HG03066 (cell line): ENCODE data around the gene SMOC1.

Experiments
- ATAC-seq: cut with Tn5 transposase; IDR thresholded peaks from one replicate; pipeline ENCODE4 v1.9.1; 2021; ENCODE audit warnings: low read depth; ENCODE audit not compliant: unreplicated experiment

SMOC1 gene

DNA sequence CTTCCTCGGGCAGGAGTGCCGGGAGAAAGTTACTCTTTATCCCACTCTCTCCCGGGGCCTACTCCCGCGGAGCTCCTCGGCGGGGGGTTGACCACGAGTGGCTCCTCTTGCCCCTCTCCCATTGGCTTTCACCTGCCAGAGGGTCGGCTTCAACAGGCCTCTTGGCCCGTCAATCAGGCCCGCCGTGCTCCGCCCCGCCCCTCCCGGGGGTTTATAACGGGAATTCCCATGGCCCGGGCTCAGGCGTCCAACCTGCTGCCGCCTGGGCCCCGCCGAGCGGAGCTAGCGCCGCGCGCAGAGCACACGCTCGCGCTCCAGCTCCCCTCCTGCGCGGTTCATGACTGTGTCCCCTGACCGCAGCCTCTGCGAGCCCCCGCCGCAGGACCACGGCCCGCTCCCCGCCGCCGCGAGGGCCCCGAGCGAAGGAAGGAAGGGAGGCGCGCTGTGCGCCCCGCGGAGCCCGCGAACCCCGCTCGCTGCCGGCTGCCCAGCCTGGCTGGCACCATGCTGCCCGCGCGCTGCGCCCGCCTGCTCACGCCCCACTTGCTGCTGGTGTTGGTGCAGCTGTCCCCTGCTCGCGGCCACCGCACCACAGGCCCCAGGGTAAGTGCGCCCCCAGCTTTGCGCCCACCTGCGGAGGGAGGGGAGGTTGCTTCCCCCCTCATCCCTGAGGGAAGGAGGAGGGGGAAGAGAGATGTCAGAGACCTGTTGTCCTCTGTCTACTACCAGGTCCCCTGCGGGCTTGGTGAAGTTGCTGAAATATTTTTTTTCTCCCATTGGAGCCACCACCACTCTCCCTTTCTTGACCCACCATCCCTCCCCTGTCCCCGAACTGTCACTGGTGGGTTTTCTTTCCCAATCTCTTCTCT lies at the start of gene SMOC1:
Gene SMOC1, plus strand, starts transcription at position 242 of the 869 bp plus-strand sequence. Its CDS starts 263 bp downstream, at position 505.
- no peak for ATAC-seq

DNA sequence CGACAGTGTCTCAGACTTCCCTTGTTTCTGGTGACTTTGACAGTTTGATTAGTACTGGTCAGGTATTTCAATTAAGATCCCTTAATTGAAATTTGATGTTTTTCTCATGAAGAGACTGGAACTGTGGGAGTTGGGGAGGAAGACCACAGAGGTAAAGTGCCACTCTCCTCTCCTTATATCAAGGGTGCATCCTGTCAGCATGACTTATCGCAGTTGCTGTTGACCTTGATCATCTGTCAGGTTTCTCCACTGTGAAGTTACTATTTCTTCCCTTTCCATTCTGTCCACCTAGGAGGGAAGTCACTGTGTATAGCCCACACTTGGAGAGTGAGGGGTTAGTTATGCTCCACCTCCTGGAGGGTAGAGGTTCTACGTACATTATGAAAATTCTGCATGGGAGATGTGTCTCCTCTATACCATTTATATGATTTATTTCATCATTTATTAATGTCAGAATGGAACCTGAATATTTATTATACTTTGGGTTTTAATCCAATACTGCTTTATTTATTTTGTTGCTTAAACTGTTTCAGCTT lies 40.3 kb upstream of the SMOC1 start:
- ATAC-seq: no peak

DNA sequence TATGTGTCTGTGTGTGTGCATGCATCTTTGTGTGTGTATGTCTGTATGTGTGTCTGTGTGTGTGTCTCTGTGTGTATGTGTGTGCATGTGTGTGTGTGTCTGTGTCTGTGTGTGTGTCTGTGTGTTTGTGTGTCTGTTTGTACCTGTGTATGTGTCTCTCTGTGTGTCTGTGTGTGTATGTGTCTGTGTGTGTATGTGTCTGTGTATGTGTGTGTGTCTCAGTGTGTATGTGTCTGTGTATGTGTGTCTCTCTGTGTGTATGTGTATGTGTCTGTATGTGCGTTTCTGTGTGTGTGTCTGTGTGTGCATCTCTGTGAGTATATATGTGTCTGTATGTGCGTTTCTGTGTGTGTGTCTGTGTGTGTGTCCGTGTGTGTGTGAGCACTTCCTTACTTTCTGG lies 39.6 kb upstream of the SMOC1 start:
- ATAC-seq: no peak

DNA sequence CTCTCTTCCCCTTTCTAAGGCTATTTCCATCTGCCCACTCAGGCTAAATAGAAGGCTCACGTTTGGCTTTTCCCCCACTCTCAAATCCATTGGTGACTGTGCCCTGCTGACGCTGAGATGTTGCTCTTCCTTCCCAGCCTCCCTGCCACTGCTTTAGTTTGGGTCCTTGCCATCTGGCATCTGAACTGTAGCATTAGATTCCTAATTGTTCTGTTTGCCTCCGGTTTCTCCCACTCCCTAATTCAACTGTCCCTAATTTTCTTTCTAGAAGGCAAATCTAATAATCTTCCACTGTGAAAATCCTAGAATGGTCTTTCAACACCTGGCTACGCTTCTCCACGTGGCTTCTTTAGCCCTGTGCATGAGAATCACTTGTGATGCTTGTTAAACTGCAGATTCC lies 37.6 kb upstream of the SMOC1 start:
- no peak for ATAC-seq

DNA sequence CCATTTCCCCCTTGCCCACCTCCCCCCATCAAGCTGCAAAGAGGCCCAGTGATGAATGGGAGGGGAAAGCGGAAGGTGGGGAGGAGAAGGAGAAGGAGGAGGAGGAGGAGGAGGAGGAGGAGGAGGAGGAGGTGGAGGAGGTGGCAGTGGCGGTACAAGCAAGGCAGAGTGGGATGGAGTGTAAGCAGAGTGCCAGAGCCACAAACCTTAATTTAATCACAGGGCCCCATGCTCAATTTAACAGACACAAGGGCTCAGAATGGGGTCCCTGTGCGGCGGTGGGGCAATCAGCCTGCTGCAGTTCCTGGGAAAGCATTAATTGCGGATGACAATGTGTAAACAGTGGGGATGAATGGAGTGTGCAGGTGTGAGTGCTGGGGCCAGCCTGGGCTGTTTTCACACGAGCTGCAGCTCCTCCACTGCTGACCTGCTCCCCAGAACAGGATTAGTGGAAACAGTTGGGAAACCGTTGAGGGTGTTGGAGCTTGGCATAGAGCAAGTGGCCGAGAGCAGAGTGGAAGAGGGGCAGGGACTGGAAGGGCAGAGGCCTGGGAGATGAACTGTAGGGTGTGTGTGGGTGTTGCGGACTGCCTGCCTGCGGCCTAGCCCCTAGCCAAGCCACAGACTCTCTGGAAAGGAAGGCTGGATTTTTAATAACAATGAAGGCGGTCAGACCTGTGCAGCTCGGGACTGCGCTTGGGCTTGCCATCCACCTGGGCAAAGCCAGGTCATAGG lies 36.4 kb upstream of the SMOC1 start:
- ATAC-seq: no peak

- no peak for ATAC-seq
Observed at GRCh38 chr14:69844171-69844570, 35.0 kb upstream of the SMOC1 start.

DNA sequence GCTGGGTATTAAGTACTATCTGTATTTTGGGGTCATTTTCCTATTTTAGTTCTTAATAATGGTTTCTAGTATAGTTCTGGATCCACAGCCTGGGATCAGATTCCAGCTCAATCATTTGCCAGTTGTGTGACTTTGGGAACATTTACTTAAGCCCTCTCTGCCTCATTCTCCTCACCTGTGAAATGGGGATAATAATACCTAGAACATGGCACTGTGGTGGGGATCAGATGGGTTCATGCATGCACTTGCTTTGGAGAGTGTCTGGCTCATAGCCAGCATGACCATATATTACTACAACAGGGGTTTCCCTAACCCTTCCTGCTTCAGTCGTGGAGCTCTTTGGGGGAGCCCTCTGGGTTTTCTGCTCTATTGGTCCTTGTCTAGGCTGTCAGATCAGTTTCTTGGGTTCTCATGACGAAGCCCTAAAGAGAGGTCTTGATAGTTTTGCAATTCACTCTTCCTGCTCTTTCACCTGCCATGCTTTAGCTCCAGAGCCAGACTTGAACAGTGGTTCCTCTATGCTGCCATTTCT lies 34.1 kb upstream of the SMOC1 start:
- ATAC-seq: no peak

GRCh38 chr14:69845787-69846186 lies 33.4 kb upstream of the SMOC1 start:
- ATAC-seq: no peak

GRCh38 chr14:69848156-69848555 lies 31.1 kb upstream of the SMOC1 start:
- no peak for ATAC-seq

DNA sequence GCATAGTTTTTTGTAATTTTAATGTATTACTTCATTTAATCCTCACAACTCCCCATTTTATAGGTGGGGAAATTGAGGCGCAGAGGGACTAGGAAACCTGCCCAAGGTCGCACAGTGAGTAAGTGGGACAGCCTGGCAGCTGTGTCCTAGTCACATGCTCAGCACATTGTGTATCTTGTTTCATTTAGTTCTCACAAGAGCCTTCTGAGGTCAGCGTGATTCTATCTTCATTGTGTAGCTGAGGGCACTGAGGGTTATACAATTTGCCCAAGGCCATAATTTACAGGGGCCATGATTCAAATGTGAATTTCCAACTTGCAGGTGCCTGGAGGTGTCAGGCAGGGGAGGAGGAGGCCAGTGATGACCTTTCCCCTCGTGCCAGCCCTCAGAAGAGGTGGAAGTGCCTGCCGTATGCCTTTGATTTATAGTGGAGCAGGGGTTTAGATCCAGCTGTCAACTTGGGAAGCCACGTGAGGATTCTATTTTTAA lies 30.3 kb upstream of the SMOC1 start:
- no peak for ATAC-seq

DNA sequence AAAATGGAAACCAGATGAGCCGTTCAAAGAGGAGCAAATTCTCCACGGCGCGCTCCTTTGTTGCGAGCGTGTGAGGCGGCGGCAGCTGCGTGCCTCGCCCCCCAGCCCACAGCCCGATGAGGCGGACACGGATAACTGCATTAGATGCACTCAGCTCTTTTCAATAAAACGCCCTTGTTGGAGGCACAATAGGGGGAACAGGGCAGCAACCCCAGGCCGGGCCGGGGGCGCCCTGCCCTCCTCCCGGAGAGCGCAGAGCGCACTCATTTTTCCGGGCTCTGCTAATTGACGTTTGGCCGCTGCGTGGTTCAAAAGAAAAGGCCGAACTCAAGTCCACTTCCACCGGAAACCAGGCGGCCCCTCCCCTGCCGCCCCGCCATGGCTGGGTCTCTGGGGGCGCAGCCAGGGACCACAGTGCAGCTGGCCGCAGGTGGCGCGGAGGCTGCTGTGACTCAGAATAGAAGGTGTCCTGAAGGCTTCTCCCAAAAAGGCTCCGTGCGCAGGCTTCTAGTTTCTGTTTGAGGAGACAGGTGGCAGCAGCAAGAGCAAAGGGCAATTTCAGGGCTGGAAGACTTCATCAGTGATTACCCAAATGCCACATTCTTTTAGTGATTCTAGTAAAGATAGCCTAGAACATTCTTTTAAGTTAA lies 29.0 kb upstream of the SMOC1 start:
- ATAC-seq: no peak

- ATAC-seq: no peak
Observed at GRCh38 chr14:69850736-69851112, 28.5 kb upstream of the SMOC1 start.

DNA sequence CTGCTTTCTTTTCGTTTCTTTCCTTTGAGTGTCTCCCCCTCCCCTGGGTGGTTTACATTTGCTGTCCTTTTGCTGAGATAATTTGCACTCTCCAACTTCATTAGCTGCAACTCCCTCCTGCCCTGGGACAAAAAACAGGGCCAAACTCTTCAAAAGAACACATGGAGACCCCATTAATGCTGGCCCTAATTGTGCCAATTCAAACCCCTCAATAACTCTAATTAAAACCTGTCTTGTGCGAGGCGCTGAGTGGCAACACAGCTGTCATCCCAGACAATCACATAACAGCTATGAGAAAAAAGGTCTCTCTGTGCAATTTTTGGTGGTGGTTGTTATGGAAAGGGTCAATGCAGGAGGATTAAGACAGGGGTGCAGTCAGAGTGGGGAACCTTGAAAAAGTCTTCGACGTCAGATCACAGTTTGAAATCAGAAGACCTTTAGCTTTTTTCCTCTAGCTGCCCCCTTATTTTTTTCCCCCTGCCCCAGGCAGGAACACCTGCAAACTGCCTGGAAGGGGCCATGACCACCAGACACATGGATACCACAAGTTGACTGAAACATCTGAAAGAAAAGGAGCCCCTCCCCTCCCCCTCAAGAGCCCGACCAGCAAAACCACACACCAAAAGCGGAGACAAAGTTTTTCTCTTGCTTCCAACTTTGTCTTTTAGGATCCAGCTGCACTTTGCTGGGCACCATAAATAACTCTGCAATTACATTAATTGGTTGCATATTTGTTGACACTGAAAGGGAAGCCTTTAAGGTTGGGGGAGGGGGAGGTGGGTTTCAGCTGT lies 26.5 kb upstream of the SMOC1 start:
- ATAC-seq: no peak

DNA sequence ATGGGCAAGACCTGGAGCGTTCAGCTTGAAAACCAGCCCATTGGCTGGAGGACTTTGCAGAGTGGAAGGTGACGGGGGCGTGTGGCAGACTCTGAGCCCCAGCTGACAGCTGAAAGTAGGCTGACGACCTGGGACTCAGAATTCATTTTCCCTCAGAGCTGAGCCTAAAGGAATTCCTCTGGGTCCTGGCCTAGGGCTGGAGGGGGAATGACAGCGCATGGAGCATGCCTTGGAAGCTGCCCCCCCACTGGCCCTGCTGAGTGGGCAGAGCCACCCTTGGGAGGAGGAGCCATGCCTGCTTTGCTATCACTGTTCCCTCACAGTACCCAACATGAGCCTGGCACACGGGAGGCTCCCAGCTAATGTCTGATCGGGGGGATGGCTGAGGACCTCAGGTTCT lies 25.4 kb upstream of the SMOC1 start:
- ATAC-seq: no peak

GRCh38 chr14:69854598-69854997 lies 24.6 kb upstream of the SMOC1 start:
- ATAC-seq: no peak

- ATAC-seq: no peak
Observed at GRCh38 chr14:69855180-69855832, 23.9 kb upstream of the SMOC1 start.

DNA sequence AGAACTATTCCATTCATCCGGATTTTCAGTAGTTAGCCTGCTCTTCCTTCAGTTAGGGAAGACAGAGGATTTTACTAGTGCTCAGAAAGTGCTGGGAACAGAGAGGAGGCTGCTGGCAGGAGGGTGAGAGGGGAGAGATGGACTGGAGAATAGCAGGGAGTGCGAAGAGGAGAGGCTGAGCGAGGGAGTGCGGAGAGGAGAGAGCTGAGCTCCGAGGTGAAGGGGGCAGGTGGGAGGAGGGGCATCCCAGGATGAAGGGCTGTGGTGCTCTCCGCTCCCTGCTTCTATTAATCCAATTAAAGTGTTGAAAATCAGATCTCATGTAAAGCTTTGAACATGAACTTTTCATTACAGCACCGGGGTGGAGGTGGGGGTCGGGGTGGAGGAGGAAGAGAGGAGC lies 20.4 kb upstream of the SMOC1 start:
- ATAC-seq: no peak

- ATAC-seq: no peak
Observed at GRCh38 chr14:69859591-69859990, 19.6 kb upstream of the SMOC1 start.

DNA sequence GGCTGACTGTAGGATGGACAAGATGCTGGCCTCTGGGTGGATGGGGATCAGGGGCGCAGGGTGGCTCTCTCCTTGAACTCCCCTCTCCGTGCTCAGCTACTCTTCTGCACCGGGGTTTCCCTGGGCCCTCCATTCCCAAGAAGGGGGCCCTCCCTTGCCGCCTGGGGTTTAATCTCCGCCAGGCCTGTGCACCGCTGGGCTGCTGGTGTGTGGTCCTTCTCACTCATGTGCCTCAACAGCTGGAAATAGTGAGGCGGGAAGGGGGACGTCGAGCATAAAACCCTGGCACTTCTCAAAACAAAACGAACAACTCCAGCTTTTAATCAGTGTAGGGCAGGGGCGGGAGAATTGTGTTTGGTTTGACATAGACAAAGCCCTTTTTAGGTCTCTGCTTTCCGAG lies 19.0 kb upstream of the SMOC1 start:
- no peak for ATAC-seq
